Liver (tissue), 9 donors: ENCODE data around the gene MMRN1. TPM values are rescaled to one million over a fixed set of nuclear protein-coding genes. Genes with fewer than 3 reads are reported as not detected.

Experiments used
- DNase-seq: peaks from one replicate; pipeline ENCODE4 v3.0.0-alpha.2; 2017; ENCODE audit warnings: low spot score
- H3K27ac ChIP-seq, 2 donors: one replicate each; pipeline ENCODE4 v1.7.0; 2013; ENCODE audit warnings: inconsistent platforms in 2 of 2, low read length in 2 of 2, control low read depth in 1 of 2, low read depth in 1 of 2, mild to moderate bottlenecking in 1 of 2
- H3K27me3 ChIP-seq, 4 donors: one replicate each; pipeline versions ENCODE4 v1.6.1 to v1.7.0; 2013; ENCODE audit warnings: low read length in 3 of 4, inconsistent platforms in 1 of 4, mild to moderate bottlenecking in 1 of 4, moderate library complexity in 1 of 4; ENCODE audit not compliant: control insufficient read depth in 4 of 4, insufficient read depth in 4 of 4
- H3K36me3 ChIP-seq, 4 donors: one replicate each; pipeline versions ENCODE4 v1.6.1 to v1.7.0; 2013; ENCODE audit warnings: low read length in 3 of 4, mild to moderate bottlenecking in 3 of 4, low read depth in 1 of 4, moderate library complexity in 1 of 4; ENCODE audit not compliant: control insufficient read depth in 4 of 4, insufficient read depth in 3 of 4
- H3K4me1 ChIP-seq, 4 donors: one replicate each; pipeline versions ENCODE4 v1.6.1 to v1.7.0; 2013; ENCODE audit warnings: low read length in 3 of 4, mild to moderate bottlenecking in 3 of 4, moderate library complexity in 1 of 4; ENCODE audit not compliant: control insufficient read depth in 4 of 4, insufficient read depth in 4 of 4
- H3K4me3 ChIP-seq, 3 donors: one replicate each; pipeline versions ENCODE4 v1.6.1 to v1.7.0; 2013; ENCODE audit warnings: low read length in 3 of 3, control low read depth in 1 of 3, low read depth in 1 of 3, mild to moderate bottlenecking in 1 of 3
- H3K9ac ChIP-seq, 2 donors: one replicate each; pipeline ENCODE4 v1.7.0; 2013; ENCODE audit warnings: low read length in 2 of 2, mild to moderate bottlenecking in 2 of 2, moderate library complexity in 2 of 2, control low read depth in 1 of 2, low read depth in 1 of 2
- H3K9me3 ChIP-seq, 4 donors: one replicate each; pipeline versions ENCODE4 v1.6.1 to v1.7.0; 2013; ENCODE audit warnings: low read length in 3 of 4; ENCODE audit not compliant: control insufficient read depth in 4 of 4
- ATF3 ChIP-seq: IDR thresholded peaks from 2 replicates; pipeline ENCODE4 v1.6.1; 2016; ENCODE audit warnings: antibody characterized with exemption
- CTCF ChIP-seq: fragments of 150-350 bp; IDR thresholded peaks from 2 replicates; pipeline ENCODE4 v1.5.1; 2017; ENCODE audit warnings: improper control_type of control experiment, low read depth, low read length; ENCODE audit not compliant: missing input control
- EGR1 ChIP-seq, 2 donors: IDR thresholded peaks; 2 replicates each; pipeline ENCODE4 v1.6.1; 2016 to 2018; ENCODE audit warnings: antibody characterized with exemption in 2 of 2, low read depth in 2 of 2
- FOXA2 ChIP-seq: IDR thresholded peaks from 2 replicates; pipeline ENCODE4 v1.6.1; 2016; ENCODE audit warnings: antibody characterized with exemption
- GABPA ChIP-seq, 2 donors: IDR thresholded peaks in 1 of 2; conservative IDR thresholded peaks in 1 of 2; 2 replicates each; pipeline ENCODE4 v1.6.1; 2016; ENCODE audit warnings: antibody characterized with exemption in 2 of 2, mild to moderate bottlenecking in 1 of 2, moderate library complexity in 1 of 2
- HNF4A ChIP-seq, 2 donors: conservative IDR thresholded peaks; 2 replicates each; pipeline ENCODE4 v1.6.1; 2016; ENCODE audit warnings: antibody characterized with exemption in 2 of 2, mild to moderate bottlenecking in 2 of 2
- HNF4G ChIP-seq: IDR thresholded peaks from 2 replicates; pipeline ENCODE4 v1.6.1; 2016; ENCODE audit warnings: antibody characterized with exemption
- JUND ChIP-seq, 2 donors: IDR thresholded peaks; 2 replicates each; pipeline ENCODE4 v1.6.1; 2016; ENCODE audit warnings: antibody characterized with exemption in 2 of 2
- MAX ChIP-seq: IDR thresholded peaks from 2 replicates; pipeline ENCODE4 v1.6.1; 2016; ENCODE audit warnings: antibody characterized with exemption
- NR2F2 ChIP-seq: IDR thresholded peaks from 2 replicates; pipeline ENCODE4 v1.6.1; 2016; ENCODE audit warnings: antibody characterized with exemption
- RAD21 ChIP-seq, 2 donors: IDR thresholded peaks; 2 replicates each; pipeline ENCODE4 v1.6.1; 2016; ENCODE audit warnings: antibody characterized with exemption in 2 of 2, mild to moderate bottlenecking in 2 of 2
- REST ChIP-seq: IDR thresholded peaks from 2 replicates; pipeline ENCODE4 v1.6.1; 2016; ENCODE audit warnings: antibody characterized with exemption, mild to moderate bottlenecking
- RXRA ChIP-seq, 2 donors: IDR thresholded peaks; 2 replicates each; pipeline ENCODE4 v1.6.1; 2017 to 2018; ENCODE audit warnings: antibody characterized with exemption in 2 of 2, mild to moderate bottlenecking in 1 of 2
- SP1 ChIP-seq: IDR thresholded peaks from 2 replicates; pipeline ENCODE4 v1.6.1; 2018; ENCODE audit warnings: antibody characterized with exemption, mild to moderate bottlenecking
- TAF1 ChIP-seq: conservative IDR thresholded peaks from 2 replicates; pipeline ENCODE4 v1.6.1; 2016; ENCODE audit warnings: antibody characterized with exemption, mild to moderate bottlenecking
- YY1 ChIP-seq: IDR thresholded peaks from 2 replicates; pipeline ENCODE4 v1.6.1; 2016; ENCODE audit warnings: antibody characterized with exemption, mild to moderate bottlenecking
- ZBTB33 ChIP-seq: IDR thresholded peaks from 2 replicates; pipeline ENCODE4 v1.6.1; 2016; ENCODE audit warnings: antibody characterized with exemption
- WGBS: extraction: QIAGEN DNeasy Blood & Tissue Kit; methylation state at CpG from one replicate; pipeline ENCODE4 v1.1.7; 2013; 5-methylcytosine and 5-hydroxymethylcytosine counted together
- polyA plus RNA-seq, 2 donors: library from polyadenylated mRNA; stranded (reverse) in 1 of 2; unstranded in 1 of 2; fragments of 200-250 nt in 1 of 2; fragments of >200 nt in 1 of 2; fragmentation: Nextera tagmentation in 1 of 2; extraction: Ambion mirVana in 1 of 2; gene quantifications; one replicate each; pipeline versions ENCODE4 v1.2.1 to v1.2.3, GENCODE V29; 2013 to 2015
- total RNA-seq, 2 donors: library from RNA; depleted of rRNA; stranded (reverse); fragments of >200 nt; gene quantifications; one replicate each; pipeline ENCODE4 v1.2.3, GENCODE V29; 2014
- donor health status: healthy.
- donor health status: healthy.
- donor health status: healthy.
- donor health status: healthy.
- donor health status: healthy.

The MMRN1 gene
- total and polyA plus RNA-seq, 4 donors: 4.4 to 15.6 (median 10.2) TPM

GRCh38 chr4:89855236-89855635 lies 39.4 kb upstream of the MMRN1 start:
- H3K9ac ChIP-seq: no peak overlapping the region
- WGBS: 57% methylated on average over 3 of the region's 3 CpGs
- no peak overlapping the region for H3K4me3 ChIP-seq
- H3K27ac ChIP-seq: no peak overlapping the region
- no peaks in the 10 kb centered on the region for H3K9me3 ChIP-seq
- no peaks in the 10 kb centered on the region for H3K36me3 ChIP-seq
- peaks cover 0 to 2% (median 0%) of the 10 kb centered on the region in 4 donors for H3K27me3 ChIP-seq
- no peak for DNase-seq
- H3K4me1 ChIP-seq: no peaks in the 10 kb centered on the region
- TF ChIP-seq HNF4G (no peak), YY1 (no peak), RXRA (IDR thresholded peaks at IDR 0.05) (no peak), NR2F2 (no peak), ZBTB33 (no peak), JUND (IDR thresholded peaks at IDR 0.05) (no peak), HNF4A (conservative IDR thresholded peaks at IDR 0.05) (no peak), MAX (no peak), SP1 (no peak), TAF1 (no peak)

- Histone ChIP-seq H3K27me3 (no peaks in the 10 kb centered on the region), H3K9ac (no peak overlapping the region), H3K36me3 (no peaks in the 10 kb centered on the region), H3K4me1 (no peaks in the 10 kb centered on the region), H3K4me3 (no peak overlapping the region), H3K27ac (no peak overlapping the region), H3K9me3 (no peaks in the 10 kb centered on the region)
- no peak for DNase-seq
- TF ChIP-seq TAF1 (no peak), MAX (no peak)
- WGBS: 88% methylated on average over 5 of the region's 5 CpGs
These were observed 33.7 kb upstream of the MMRN1 start for GRCh38 chr4:89860971-89861370.

- WGBS: 69% methylated on average over 5 of the region's 5 CpGs
- Histone ChIP-seq H3K36me3 (no peaks in the 10 kb centered on the region), H3K27ac (no peak overlapping the region), H3K9ac (no peak overlapping the region), H3K4me1 (no peaks in the 10 kb centered on the region), H3K4me3 (no peak overlapping the region), H3K27me3 (no peaks in the 10 kb centered on the region), H3K9me3 (no peaks in the 10 kb centered on the region)
- no peak for DNase-seq
- TF ChIP-seq MAX (no peak), HNF4A (conservative IDR thresholded peaks at IDR 0.05) (no peak), REST (no peak), CTCF (no peak), TAF1 (no peak), HNF4G (no peak), SP1 (no peak), FOXA2 (no peak), ZBTB33 (no peak), RXRA (IDR thresholded peaks at IDR 0.05) (no peak), RAD21 (IDR thresholded peaks at IDR 0.05) (no peak), ATF3 (no peak), EGR1 (IDR thresholded peaks at IDR 0.05; ENCODE audit: low read depth in 2 of 2) (no peak), JUND (IDR thresholded peaks at IDR 0.05) (no peak), YY1 (no peak), GABPA (IDR thresholded peaks at IDR 0.05 in 1 of 2, conservative IDR thresholded peaks at IDR 0.05 in 1 of 2) (no peak)
These were observed 31.1 kb upstream of the MMRN1 start for GRCh38 chr4:89863533-89863932.
